K562 (cell line): ENCODE measurements around the gene FUT8.

Experiments used
- CHCHD3 ChIP-seq: fragments of 250-450 bp; sonication (Bioruptor Pico); IDR thresholded peaks from 2 replicates; pipeline ENCODE4 v2.1.2; 2022; ENCODE audit warnings: mild to moderate bottlenecking
- CHD1 ChIP-seq: fragments of 200-600 bp; sonication (generic); IDR thresholded peaks from one replicate; pipeline ENCODE4 v1.6.1; 2012; ENCODE audit warnings: mild to moderate bottlenecking, moderate library complexity, low read length, inconsistent platforms
- CTCF ChIP-seq, 3 experiments: IDR thresholded peaks in 2 of 3; conservative IDR thresholded peaks in 1 of 3; 2 replicates each; pipeline ENCODE4 v1.5.1; 2011 to 2012; ENCODE audit warnings: low read length in 3 of 3, mild to moderate bottlenecking in 3 of 3, control low read depth in 2 of 3, improper control_type of control experiment in 1 of 3, inconsistent platforms in 1 of 3, low read depth in 1 of 3, mixed read lengths in 1 of 3, moderate library complexity in 1 of 3; ENCODE audit not compliant: insufficient read depth in 2 of 3
- EZH2 ChIP-seq: IDR thresholded peaks from 2 replicates; pipeline ENCODE4 v1.6.1; 2012; ENCODE audit warnings: low read depth, mild to moderate bottlenecking, inconsistent platforms, low read length, borderline replicate concordance
- GATA2 ChIP-seq: sonication (generic); formaldehyde crosslinking; IDR thresholded peaks from 2 replicates; pipeline ENCODE4 v1.4.0; 2020; ENCODE audit warnings: mild to moderate bottlenecking, missing genetic modification reagents
- MAFF ChIP-seq: IDR thresholded peaks from 2 replicates; pipeline ENCODE4 v1.6.1; 2012; ENCODE audit warnings: low read length, improper control_type of control experiment
- MED1 ChIP-seq: sonication (generic); formaldehyde crosslinking; IDR thresholded peaks from 2 replicates; pipeline ENCODE4 v1.8.1; 2023; ENCODE audit warnings: missing genetic modification reagents, borderline replicate concordance
- MXD1 ChIP-seq: fragments of 250-450 bp; sonication (Bioruptor Pico); IDR thresholded peaks from 2 replicates; pipeline ENCODE4 v1.8.0; 2021; ENCODE audit warnings: borderline replicate concordance, mild to moderate bottlenecking, moderate library complexity; ENCODE audit not compliant: poor library complexity, severe bottlenecking
- POLR2A ChIP-seq: fragments of 450-650 bp; conservative IDR thresholded peaks from 2 replicates; pipeline ENCODE4 v1.6.1; 2016
- RCOR1 ChIP-seq, 2 experiments: IDR thresholded peaks; 2 replicates each; pipeline ENCODE4 v1.6.1; 2012; ENCODE audit warnings: low read depth in 2 of 2, low read length in 2 of 2, borderline replicate concordance in 1 of 2, improper control_type of control experiment in 1 of 2
- STAT5A ChIP-seq: IDR thresholded peaks from 2 replicates; pipeline ENCODE4 v1.6.1; 2012; ENCODE audit warnings: low read length, inconsistent platforms, borderline replicate concordance
- TOE1 ChIP-seq, 2 experiments: fragments of 450-650 bp in 1 of 2; sonication (generic) in 1 of 2; formaldehyde crosslinking in 1 of 2; IDR thresholded peaks; 2 replicates each; pipeline versions ENCODE4 v1.7.1 to v1.8.0; 2016 to 2022; ENCODE audit warnings: borderline replicate concordance in 2 of 2, mild to moderate bottlenecking in 2 of 2, antibody characterized with exemption in 1 of 2, inconsistent platforms in 1 of 2, low read depth in 1 of 2, missing genetic modification reagents in 1 of 2, moderate library complexity in 1 of 2
- ZFP91 ChIP-seq: sonication (generic); formaldehyde crosslinking; IDR thresholded peaks from 2 replicates; pipeline ENCODE4 v1.8.0; 2022; ENCODE audit warnings: mild to moderate bottlenecking, missing genetic modification reagents
- ZNF134 ChIP-seq: fragments of 250-450 bp; sonication (Bioruptor Pico); conservative IDR thresholded peaks from 2 replicates; pipeline ENCODE4 v1.4.0; 2020

- TF ChIP-seq MED1 (CRISPR knock-in tag) (no peak), CTCF (IDR thresholded peaks at IDR 0.05 in 2 of 3, conservative IDR thresholded peaks at IDR 0.05 in 1 of 3; ENCODE audit: insufficient read depth in 2 of 3, low read depth in 1 of 3, low read length in 3 of 3) (no peak), TOE1 (IDR thresholded peaks at IDR 0.05; ENCODE audit: borderline replicate concordance) (no peak), TOE1 (CRISPR knock-in tag; IDR thresholded peaks at IDR 0.05; ENCODE audit: borderline replicate concordance, low read depth) (no peak), POLR2A (no peak), GATA2 (CRISPR knock-in tag) (no peak), ZFP91 (CRISPR knock-in tag) (no peak), RCOR1 (IDR thresholded peaks at IDR 0.05; ENCODE audit: borderline replicate concordance in 1 of 2, low read depth in 2 of 2, low read length in 2 of 2) (peak in 1 of 2 experiments; percentile 86; a peak in 3 of 4 replicates), MXD1 (CRISPR knock-in tag) (no peak), EZH2 (no peak), CHD1 (no peak), ZNF134 (CRISPR knock-in tag) (no peak), CHCHD3 (no peak), MAFF (no peak), STAT5A (no peak)
Observed at GRCh38 chr14:65772921-65773574, 360.5 kb downstream of the FUT8 start.
